Left forelimb (tissue), 1 donor: ENCODE measurements around the gene PTPRN2.
A peak's percentile ranks its signal among the peaks of the same experiment; 100 is the strongest.

Experiments used
- DNase-seq: peaks from one replicate; pipeline ENCODE4 v3.0.0-alpha.2; 2018; ENCODE audit warnings: low spot score

The PTPRN2 gene

GRCh38 chr7:157538735-157539134 lies 1048.9 kb downstream of the PTPRN2 start:
- DNase-seq, result no peak

- no peak for DNase-seq
Observed at GRCh38 chr7:157538321-157538720, 1049.3 kb downstream of the PTPRN2 start.

GRCh38 chr7:157537056-157537455 lies 1050.6 kb downstream of the PTPRN2 start:
- no peak for DNase-seq

- no peak for DNase-seq
Observed at GRCh38 chr7:157532068-157532467, 1055.6 kb downstream of the PTPRN2 start.

DNA sequence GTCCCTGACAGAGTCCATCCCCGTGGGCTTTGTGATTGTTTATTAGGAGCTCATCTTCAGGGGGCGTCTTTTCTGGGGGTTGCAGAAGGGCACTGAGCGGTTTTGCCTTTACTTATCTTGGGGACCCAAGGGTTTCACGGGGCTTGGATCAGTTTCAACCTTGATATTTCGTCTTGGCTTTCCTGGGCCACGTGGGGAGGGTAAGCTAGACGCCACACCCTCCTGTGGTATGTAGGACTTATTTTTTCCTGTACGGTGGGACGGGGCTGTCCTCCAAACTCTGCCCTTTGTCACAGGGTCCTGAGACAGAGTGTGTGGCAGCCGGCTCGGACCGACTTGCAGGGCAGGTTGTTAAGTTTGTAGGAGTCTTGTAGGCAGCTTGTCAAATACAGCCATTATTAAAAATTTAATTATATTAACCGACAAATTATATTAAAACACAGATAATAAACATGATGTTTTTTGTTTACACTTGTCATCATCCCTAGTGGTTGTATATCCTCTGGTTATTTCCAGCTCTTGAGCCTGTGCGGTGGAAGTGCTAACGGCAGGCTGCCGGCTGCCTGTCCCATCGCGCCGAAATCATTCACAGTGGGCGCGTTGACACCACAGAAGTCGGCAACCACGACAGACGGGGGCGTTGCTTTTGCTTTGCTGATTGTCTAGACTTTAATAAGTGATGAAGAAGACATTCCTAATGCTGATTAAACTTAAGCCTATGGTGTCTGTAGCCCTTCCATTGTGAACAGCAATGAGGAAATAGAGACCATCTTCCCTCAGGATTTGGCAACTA lies 1057.7 kb downstream of the PTPRN2 start:
- DNase-seq, result no peak

- DNase-seq, result peak; percentile 34
Observed at GRCh38 chr7:157528785-157529341, 1058.8 kb downstream of the PTPRN2 start.

GRCh38 chr7:157527686-157528085 lies 1059.9 kb downstream of the PTPRN2 start:
- peak; percentile 36 for DNase-seq

DNA sequence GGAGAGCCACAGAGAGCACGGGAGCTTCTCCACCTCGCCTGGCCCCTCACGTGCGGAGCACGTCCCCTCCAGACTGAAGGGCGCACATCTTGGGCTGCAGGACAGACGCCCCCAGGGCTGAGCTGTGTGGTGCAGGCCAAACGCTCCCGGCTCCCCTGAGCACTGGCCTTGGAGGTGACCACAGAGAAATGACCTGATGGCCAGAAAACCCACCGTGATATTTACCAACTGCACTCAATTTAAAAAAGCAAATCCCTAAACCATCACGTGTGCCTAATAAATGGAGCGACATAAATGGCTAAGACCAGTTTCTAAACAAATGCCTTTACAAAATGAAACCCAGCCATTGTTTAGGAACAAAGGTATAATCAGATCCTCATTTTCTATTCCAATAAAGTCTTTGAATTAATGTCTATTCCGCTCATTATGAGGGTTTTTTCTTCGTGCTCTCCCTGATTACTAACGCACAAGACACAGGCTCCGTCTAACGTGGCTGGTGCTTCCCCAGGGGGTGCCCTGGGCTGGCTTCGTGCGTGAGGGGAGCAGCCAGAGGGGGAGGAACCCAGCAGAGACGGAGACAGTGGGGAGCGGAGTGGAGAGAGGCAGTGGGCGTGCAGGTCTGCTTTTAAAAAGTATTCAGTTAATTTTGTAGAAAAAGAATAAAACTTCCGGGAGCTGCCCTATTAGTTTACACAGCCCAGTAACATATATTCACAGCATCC lies 1060.5 kb downstream of the PTPRN2 start:
- peak; percentile 12 for DNase-seq

- DNase-seq, result peak; percentile 28
Observed at GRCh38 chr7:157526005-157526912, 1061.4 kb downstream of the PTPRN2 start.

GRCh38 chr7:157525491-157525915 lies 1062.1 kb downstream of the PTPRN2 start:
- DNase-seq, result peak; percentile 3

DNA sequence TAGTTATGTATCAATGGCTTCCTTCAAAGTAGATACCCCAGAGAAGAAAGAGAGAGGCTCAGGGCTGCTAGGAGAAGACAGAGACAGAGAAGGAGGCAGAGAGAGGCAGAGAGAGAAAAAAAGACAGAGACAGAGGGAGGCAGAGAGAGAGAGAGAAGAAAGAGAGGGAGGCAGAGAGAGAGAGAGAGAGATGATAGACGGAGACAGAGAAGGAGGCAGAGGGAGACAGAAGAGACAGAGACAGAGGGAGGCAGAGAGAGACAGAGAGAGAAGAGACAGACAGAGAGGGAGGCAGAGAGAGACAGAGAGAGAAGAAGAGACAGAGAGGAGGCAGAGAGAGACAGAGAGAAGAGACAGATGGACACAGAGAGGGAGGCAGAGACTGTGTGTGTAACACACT lies 1062.9 kb downstream of the PTPRN2 start:
- no peak for DNase-seq

DNA sequence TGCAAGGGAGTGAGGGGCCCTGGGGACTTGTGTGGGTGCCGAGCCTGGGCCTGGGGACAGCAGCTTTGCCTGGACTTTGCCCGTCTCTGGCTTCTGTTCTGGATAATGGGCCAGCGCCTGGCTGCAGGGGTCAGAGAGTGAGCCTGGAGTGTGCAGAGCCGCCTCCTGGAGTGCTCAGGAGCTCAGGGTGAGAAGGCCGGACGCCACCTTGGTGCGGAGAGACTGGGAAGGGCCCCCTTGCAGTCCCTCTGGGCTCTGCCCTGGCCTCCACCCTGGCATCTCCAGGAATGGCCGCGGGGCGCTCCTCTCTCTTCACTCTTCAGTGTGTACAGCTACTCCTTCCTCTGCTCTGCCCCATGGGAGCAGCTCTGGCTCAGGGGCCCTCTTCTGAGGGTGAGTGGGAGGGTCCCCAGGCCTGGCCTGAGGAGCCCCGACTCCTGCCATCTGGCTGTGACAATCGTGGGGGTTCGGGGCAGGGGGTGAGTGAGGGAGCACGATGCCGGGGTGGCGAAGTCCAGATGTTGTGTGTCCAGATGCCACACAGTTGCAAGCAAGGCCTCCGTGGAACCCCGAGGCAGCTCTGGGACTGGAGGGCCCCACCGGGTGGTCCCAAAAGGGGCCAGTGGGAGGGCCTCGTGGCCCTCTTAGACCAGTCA lies 1063.7 kb downstream of the PTPRN2 start:
- peak; percentile 58 for DNase-seq

DNA sequence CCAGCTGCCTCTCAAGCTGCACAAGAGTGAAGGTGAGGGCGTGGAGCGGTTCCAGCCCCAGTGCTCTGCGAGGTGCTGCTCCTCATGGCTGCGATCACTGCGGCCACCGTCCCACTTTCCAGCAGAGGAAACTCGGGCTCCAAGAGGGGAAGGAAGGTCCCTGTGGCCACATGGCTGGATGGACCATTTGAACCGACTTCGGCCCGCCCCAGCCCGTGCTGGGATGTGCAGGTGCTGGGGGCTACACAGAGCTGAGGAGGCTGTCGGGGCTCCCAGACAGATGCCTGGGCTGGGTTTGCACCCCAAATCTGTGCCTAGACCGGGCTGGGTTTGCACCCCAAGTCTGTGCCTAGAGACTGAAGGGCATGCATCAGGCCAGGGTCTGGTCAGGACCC lies 1064.3 kb downstream of the PTPRN2 start:
- DNase-seq, result peak; percentile 45

DNA sequence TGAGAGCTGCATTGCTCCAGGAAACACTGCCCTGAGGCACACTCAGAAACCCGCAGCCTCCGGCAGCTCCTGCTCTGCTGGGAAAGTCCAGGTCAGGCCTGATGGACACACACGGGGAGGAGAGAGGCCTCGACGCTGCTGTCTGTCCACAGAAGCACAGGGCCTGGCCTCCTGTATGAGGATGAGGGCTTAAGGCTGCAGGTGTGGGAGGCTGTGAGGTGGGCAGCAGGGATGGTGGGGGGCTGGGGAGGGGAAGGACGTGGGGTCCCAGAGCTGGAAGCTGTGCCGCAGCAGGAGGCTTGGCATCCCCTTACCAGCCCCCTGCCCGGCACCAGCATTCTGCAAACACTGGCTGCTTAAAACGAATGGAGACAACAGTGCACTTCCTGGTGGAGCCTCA lies 1064.7 kb downstream of the PTPRN2 start:
- peak; percentile 53 for DNase-seq

DNA sequence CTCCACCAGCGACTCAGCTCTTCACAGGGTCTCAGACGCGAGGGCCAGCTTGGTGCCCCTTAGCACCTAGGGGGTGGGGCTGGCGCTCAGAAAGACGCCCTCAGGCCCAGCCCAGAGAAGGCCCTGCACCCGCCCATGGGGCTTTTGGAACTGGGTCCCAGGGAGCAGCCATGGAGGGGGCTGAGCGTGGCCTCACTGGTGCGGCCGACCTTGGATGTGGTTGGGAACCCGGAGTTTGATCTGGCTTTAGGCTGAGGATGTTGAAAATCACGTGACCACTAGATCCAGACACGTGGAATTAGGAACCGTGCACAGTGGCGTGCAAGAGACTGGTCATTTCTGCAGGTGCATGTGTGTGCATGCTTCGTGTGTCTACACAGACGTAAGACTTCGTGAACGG lies 1065.4 kb downstream of the PTPRN2 start:
- DNase-seq, result peak; percentile 50

- peak; percentile 6 for DNase-seq
Observed at GRCh38 chr7:157521752-157522151, 1065.9 kb downstream of the PTPRN2 start.

GRCh38 chr7:157521061-157521731 lies 1066.4 kb downstream of the PTPRN2 start:
- DNase-seq, result peak; percentile 50

GRCh38 chr7:157520249-157520648 lies 1067.4 kb downstream of the PTPRN2 start:
- DNase-seq, result no peak

GRCh38 chr7:157519798-157520244 lies 1067.8 kb downstream of the PTPRN2 start:
- peak; percentile 60 for DNase-seq

GRCh38 chr7:157519246-157519645 lies 1068.4 kb downstream of the PTPRN2 start:
- DNase-seq, result peak; percentile 37
